HepG2 (cell line): ENCODE data around the gene ETV6. TPM values are rescaled to one million over a fixed set of nuclear protein-coding genes. Genes with fewer than 3 reads are reported as not detected.

Experiments
- ATAC-seq: fragments of 200-7000 bp; cut with Tn5 transposase; 3 replicates; pipeline ENCODE4 v1.9.1; 2020; ENCODE audit warnings: mild to moderate bottlenecking, moderate library complexity
- BruUV-seq: library from RNA; stranded (reverse); fragments of 400-500 nt; replicated peaks from 2 replicates; lab custom pipeline; 2021; lab: Mats Ljungman, UMichigan
- CTCF ChIA-PET: fragments of 300-600 bp; formaldehyde crosslinking; extraction: SDS; loops from one replicate; lab custom pipeline; 2021; ENCODE audit warnings: low total read pairs, inconsistent platforms, low intra/inter-chr PET ratio; lab: Yijun Ruan, JAX
- POLR2A ChIA-PET: fragments of 350-600 bp; sonication (Branson Sonifier 250); formaldehyde crosslinking; loops from one replicate; lab custom pipeline; 2020; ENCODE audit warnings: antibody characterized with exemption, inconsistent platforms; lab: Yijun Ruan, JAX
- DNase-seq: peaks from one replicate; pipeline ENCODE4 v3.0.0-alpha.2; 2015; ENCODE audit warnings: low spot score
- FAIRE-seq: peaks from 3 replicates; lab custom pipeline; 2011; peaks lifted over from hg19 to GRCh38; lab: Jason Lieb, UNC
- H2AFZ ChIP-seq: one replicate; pipeline ENCODE4 v1.6.1; 2011; ENCODE audit warnings: low read length, inconsistent platforms
- H3K27ac ChIP-seq: fragments of 300-600 bp; 3 replicates; pipeline ENCODE4 v1.8.0; 2011; ENCODE audit warnings: mixed run types, mild to moderate bottlenecking, mixed read lengths, low read length, inconsistent platforms; ENCODE audit not compliant: insufficient read depth; ENCODE audit errors: extremely low read length
- H3K27me3 ChIP-seq, 2 experiments: fragments of 200-600 bp in 1 of 2; 2 replicates in 1 of 2; 3 replicates in 1 of 2; pipeline versions ENCODE4 v1.6.0 to v1.8.0; 2011; ENCODE audit warnings: low read length in 2 of 2, mild to moderate bottlenecking in 2 of 2, moderate library complexity in 2 of 2, inconsistent platforms in 1 of 2; ENCODE audit not compliant: insufficient read depth in 2 of 2, control insufficient read depth in 1 of 2
- H3K36me3 ChIP-seq, 2 experiments: fragments of 200-600 bp in 1 of 2; replicated peaks in 1 of 2; 2 replicates in 1 of 2; 3 replicates in 1 of 2; pipeline versions ENCODE4 v1.5.1 to v1.8.0; 2011; ENCODE audit warnings: low read length in 2 of 2, inconsistent platforms in 1 of 2; ENCODE audit not compliant: insufficient read depth in 2 of 2, control insufficient read depth in 1 of 2
- H3K4me1 ChIP-seq: 2 replicates; pipeline ENCODE4 v1.5.1; 2012; ENCODE audit warnings: low read length, inconsistent platforms; ENCODE audit not compliant: insufficient read depth
- H3K4me2 ChIP-seq: 2 replicates; pipeline ENCODE4 v1.6.0; 2011; ENCODE audit warnings: low read depth, low read length, inconsistent platforms
- H3K4me3 ChIP-seq, 3 experiments: fragments of 200-600 bp in 1 of 3; sonication (generic), shearing (Covaris generic) in 1 of 3; replicated peaks in 1 of 3; 2 replicates each; pipeline ENCODE4 v1.5.1; 2011 to 2016; ENCODE audit warnings: low read length in 3 of 3, inconsistent platforms in 2 of 3, low read depth in 2 of 3, mild to moderate bottlenecking in 2 of 3, control low read depth in 1 of 3, mixed read lengths in 1 of 3; ENCODE audit not compliant: insufficient read depth in 1 of 3
- H3K79me2 ChIP-seq: one replicate; pipeline ENCODE4 v1.6.1; 2011; ENCODE audit warnings: low read length, inconsistent platforms; ENCODE audit not compliant: insufficient read depth
- H3K9ac ChIP-seq: 2 replicates; pipeline ENCODE4 v1.6.0; 2011; ENCODE audit warnings: mild to moderate bottlenecking, low read depth, low read length, inconsistent platforms; ENCODE audit not compliant: insufficient read depth
- H3K9me3 ChIP-seq: 2 replicates; pipeline ENCODE4 v1.5.1; 2012; ENCODE audit warnings: mild to moderate bottlenecking, low read length
- H4K20me1 ChIP-seq: 2 replicates; pipeline ENCODE4 v1.6.0; 2011; ENCODE audit warnings: inconsistent platforms, mild to moderate bottlenecking, low read length, moderate library complexity; ENCODE audit not compliant: insufficient read depth
- GFI1 ChIP-seq: sonication (generic); formaldehyde crosslinking; IDR thresholded peaks from 2 replicates; pipeline ENCODE4 v1.5.0; 2020; ENCODE audit warnings: missing genetic modification reagents, mild to moderate bottlenecking, borderline replicate concordance
- HBP1 ChIP-seq: IDR thresholded peaks from 2 replicates; pipeline ENCODE4 v1.6.1; 2016; ENCODE audit warnings: low read depth, control low read depth
- HMG20B ChIP-seq: conservative IDR thresholded peaks from 2 replicates; pipeline ENCODE4 v1.6.1; 2016; ENCODE audit warnings: missing genetic modification reagents, missing compliant biosample characterization
- PBX2 ChIP-seq: IDR thresholded peaks from 2 replicates; pipeline ENCODE4 v1.6.1; 2016; ENCODE audit warnings: control low read depth
- PHF5A ChIP-seq: IDR thresholded peaks from one replicate; pipeline ENCODE4 v1.6.1; 2018; ENCODE audit warnings: low read depth, missing genetic modification reagents; ENCODE audit not compliant: unreplicated experiment
- SMAD3 ChIP-seq: sonication (generic); formaldehyde crosslinking; IDR thresholded peaks from 2 replicates; pipeline ENCODE4 v1.4.0; 2020; ENCODE audit warnings: missing genetic modification reagents
- ZHX2 ChIP-seq, 2 experiments: sonication (generic) in 1 of 2; formaldehyde crosslinking in 1 of 2; IDR thresholded peaks; 2 replicates each; pipeline versions ENCODE4 v1.6.1 to v1.9.0; 2014 to 2022; ENCODE audit warnings: antibody characterized with exemption in 1 of 2, borderline replicate concordance in 1 of 2, inconsistent platforms in 1 of 2, low read depth in 1 of 2, missing genetic modification reagents in 1 of 2
- ZNF276 ChIP-seq: sonication (generic); formaldehyde crosslinking; IDR thresholded peaks from 2 replicates; pipeline ENCODE4 v1.4.0; 2020; ENCODE audit warnings: mild to moderate bottlenecking, low read depth, missing genetic modification reagents
- ZSCAN12 ChIP-seq: sonication (generic); formaldehyde crosslinking; IDR thresholded peaks from 2 replicates; pipeline ENCODE4 v1.9.0; 2021; ENCODE audit warnings: mild to moderate bottlenecking, missing genetic modification reagents
- ZSCAN22 ChIP-seq: sonication (generic); formaldehyde crosslinking; IDR thresholded peaks from 2 replicates; pipeline ENCODE4 v1.4.0; 2020; ENCODE audit warnings: mild to moderate bottlenecking, missing genetic modification reagents
- ZSCAN5A ChIP-seq: sonication (generic); formaldehyde crosslinking; IDR thresholded peaks from 2 replicates; pipeline ENCODE4 v1.8.0; 2022; ENCODE audit warnings: mild to moderate bottlenecking, missing genetic modification reagents, borderline replicate concordance
- WGBS: methylation state at CpG from one replicate; pipeline ENCODE4 v1.1.6; 2017; ENCODE audit warnings: low lambda C conversion rate; 5-methylcytosine and 5-hydroxymethylcytosine counted together
- in situ Hi-C: cut with HindIII; loops from 2 replicates; pipeline ENCODE4 v1.10.0; 2017; ENCODE audit warnings: low pct_unique_long_range_greater_than_20kb; ENCODE audit not compliant: extremely low pct_ligation_motif_present
- intact Hi-C: fragments of 100-400 bp; cut with micrococcal nuclease; formaldehyde crosslinking; loops from one replicate; pipeline ENCODE4 v1.10.0; 2022; ENCODE audit not compliant: unreplicated experiment
- polyA plus RNA-seq, 8 experiments: library from polyadenylated mRNA; depleted of rRNA in 3 of 8; stranded (reverse) in 7 of 8; unstranded in 1 of 8; fragments of >200 nt; fragmentation: Illumina TruSeq in 4 of 8; extraction: Trizol in 4 of 8; gene quantifications; 2 replicates each; pipeline versions ENCODE4 v1.2.1 to v1.2.3, GENCODE V29; 2011 to 2016; ENCODE audit warnings: low read depth in 4 of 8, missing spikeins in 1 of 8, mixed read lengths in 1 of 8; ENCODE audit not compliant: insufficient read depth in 1 of 8
- total RNA-seq, 5 experiments: library from RNA; depleted of rRNA; stranded (reverse); fragments of >200 nt; fragmentation: Illumina TruSeq; extraction: Trizol; gene quantifications; 2 replicates each; pipeline ENCODE4 v1.2.3, GENCODE V29; 2016; ENCODE audit warnings: low read depth in 1 of 5

The ETV6 gene
- total and polyA plus RNA-seq, 2 of the 13 experiments (the other 11 are each of a cell fraction or from before 2014, with no cell fraction given), result 2.2 to 3.0 TPM

GRCh38 chr12:11884116-11884515 lies 234.6 kb downstream of the ETV6 start:
- no peak overlapping the region for H3K4me2 ChIP-seq
- intact Hi-C loops (no loop called here), in situ Hi-C loops (no loop called here)
- WGBS, result 92% methylated on average over 11 of the region's 11 CpGs
- H3K27me3 ChIP-seq, result no peaks in the 10 kb centered on the region
- no peak for DNase-seq
- H4K20me1 ChIP-seq, result no peaks in the 10 kb centered on the region
- no peaks in the 10 kb centered on the region; a peak in 1 of 5 replicates for H3K36me3 ChIP-seq
- no peak overlapping the region for H3K27ac ChIP-seq
- H3K9ac ChIP-seq, result no peak overlapping the region
- H3K79me2 ChIP-seq, result no peaks in the 10 kb centered on the region
- no peak overlapping the region for H3K4me3 ChIP-seq
- ChIA-PET CTCF (no interaction called here), POLR2A (no interaction called here)
- H3K4me1 ChIP-seq, result peaks cover 61% of the 10 kb centered on the region
- no peaks in the 10 kb centered on the region for H3K9me3 ChIP-seq
- no peak overlapping the region for H2AFZ ChIP-seq
- no peak for FAIRE-seq
- no TSS peak for BruUV-seq
- no peak for ATAC-seq
- TF ChIP-seq HBP1 (CRISPR knock-in tag) (no peak), ZSCAN22 (CRISPR knock-in tag) (no peak), PHF5A (CRISPR knock-in tag) (no peak), HMG20B (CRISPR knock-in tag) (no peak), GFI1 (CRISPR knock-in tag) (no peak), SMAD3 (CRISPR knock-in tag) (no peak), ZHX2 (IDR thresholded peaks at IDR 0.05; ENCODE audit: low read depth) (no peak), ZHX2 (CRISPR knock-in tag; IDR thresholded peaks at IDR 0.05; ENCODE audit: borderline replicate concordance) (no peak), ZSCAN12 (no peak), ZSCAN5A (no peak), ZNF276 (no peak), PBX2 (CRISPR knock-in tag) (no peak)
